Posterior cingulate gyrus (tissue), 11 donors: ENCODE data around the gene EXD3.
A peak's percentile ranks its signal among the peaks of the same experiment; 100 is the strongest.

Experiments
- DNase-seq, 10 donors: peaks; one replicate each; pipeline versions ENCODE4 v3.0.0 to v3.0.0-alpha.2; 2020 to 2021; ENCODE audit warnings: mixed read lengths in 3 of 10
- intact Hi-C: fragments of 100-400 bp; cut with DNase I; formaldehyde crosslinking; loops from one replicate; pipeline ENCODE4 v1.15.1; 2023

The EXD3 gene

DNA sequence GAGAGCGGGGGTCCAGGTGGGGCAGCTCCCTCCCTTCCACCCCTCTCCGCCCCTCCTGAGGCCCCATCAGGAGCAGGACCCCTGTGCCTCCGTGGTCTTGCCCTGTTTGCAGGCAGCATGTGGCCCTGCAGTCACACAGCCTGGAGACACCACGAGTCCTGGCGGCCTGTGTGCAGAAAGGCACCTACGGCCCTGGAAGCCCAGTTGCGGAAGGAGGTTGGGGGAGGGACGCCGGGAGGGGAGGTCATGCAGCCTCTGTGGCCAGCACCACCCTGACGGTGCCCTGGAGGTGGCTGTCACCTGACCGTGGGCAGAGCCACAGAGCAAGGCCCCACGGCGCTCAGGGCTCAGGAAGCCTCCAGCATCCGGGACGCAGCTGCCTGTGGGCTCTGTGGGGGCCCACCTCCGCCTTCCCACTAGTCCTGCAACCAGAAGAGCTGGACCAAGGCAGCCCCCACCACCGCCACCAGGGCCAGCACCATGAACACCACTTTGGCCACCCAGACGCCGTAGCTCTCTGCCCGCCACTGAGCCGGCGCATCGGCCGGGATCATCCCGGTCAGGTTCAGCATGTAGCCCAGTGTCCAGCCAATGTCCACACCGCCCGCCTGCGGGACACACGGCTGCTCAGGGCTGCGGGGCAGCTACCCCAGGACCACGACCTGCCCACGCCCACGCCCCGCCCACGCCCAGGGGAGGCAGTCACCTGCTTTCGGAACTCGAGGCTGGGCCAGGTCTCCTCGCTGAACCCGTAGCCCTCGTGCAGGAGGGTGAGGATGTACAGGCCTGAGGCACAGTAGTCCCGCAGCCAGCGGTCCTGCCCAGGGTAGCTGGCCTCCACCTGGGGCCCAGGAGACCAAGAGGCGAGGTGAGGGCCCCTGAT is 11.8 kb upstream of the EXD3 start:
- intact Hi-C loops: no loop called here
- peak in 6 of 10 donors; percentile 1 to 79 (median 46) for DNase-seq

- peak in 5 of 10 donors; percentile 5 to 85 (median 66) for DNase-seq
- intact Hi-C loops: no loop called here
Measured at GRCh38 chr9:137433916-137434431, 11.0 kb upstream of the EXD3 start.

GRCh38 chr9:137433349-137433915 is 10.5 kb upstream of the EXD3 start:
- intact Hi-C loops: no loop called here
- peak in 5 of 10 donors; percentile 3 to 74 (median 61) for DNase-seq

- intact Hi-C loops: no loop called here
- DNase-seq: peak in 6 of 10 donors; percentile 3 to 82 (median 30)
Measured at GRCh38 chr9:137432687-137433348, 9.9 kb upstream of the EXD3 start.

DNA sequence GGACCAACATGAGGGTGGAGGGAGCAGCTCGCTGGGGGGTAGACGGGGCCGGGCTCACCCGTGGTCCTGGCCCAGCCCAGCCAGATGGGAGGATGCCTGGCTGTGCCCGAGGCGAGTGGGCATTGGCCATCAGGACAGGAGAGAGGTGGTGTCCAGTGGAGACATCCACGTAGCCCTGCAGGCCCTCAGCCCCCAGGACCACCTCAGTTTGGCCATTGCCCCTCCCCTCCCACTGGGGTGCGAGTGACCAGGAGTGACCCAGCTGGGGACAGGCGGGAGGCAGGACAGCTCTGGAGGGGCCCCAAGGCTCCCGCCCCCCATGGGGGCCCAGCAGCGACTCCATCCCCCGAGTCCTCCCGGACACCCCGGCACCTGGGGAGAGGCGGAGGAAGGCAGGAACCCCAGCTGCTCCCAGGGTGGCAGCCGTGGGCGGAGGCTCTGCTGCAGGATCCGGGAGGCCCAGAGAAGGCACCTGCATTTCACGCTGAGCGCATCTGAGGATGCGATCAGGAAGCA is 8.5 kb upstream of the EXD3 start:
- peak in 5 of 10 donors; percentile 7 to 80 (median 20) for DNase-seq
- intact Hi-C loops: no loop called here

- peak in 6 of 10 donors; percentile 4 to 83 (median 37) for DNase-seq
- intact Hi-C loops: no loop called here
Measured at GRCh38 chr9:137430723-137431415, 7.9 kb upstream of the EXD3 start.

DNA sequence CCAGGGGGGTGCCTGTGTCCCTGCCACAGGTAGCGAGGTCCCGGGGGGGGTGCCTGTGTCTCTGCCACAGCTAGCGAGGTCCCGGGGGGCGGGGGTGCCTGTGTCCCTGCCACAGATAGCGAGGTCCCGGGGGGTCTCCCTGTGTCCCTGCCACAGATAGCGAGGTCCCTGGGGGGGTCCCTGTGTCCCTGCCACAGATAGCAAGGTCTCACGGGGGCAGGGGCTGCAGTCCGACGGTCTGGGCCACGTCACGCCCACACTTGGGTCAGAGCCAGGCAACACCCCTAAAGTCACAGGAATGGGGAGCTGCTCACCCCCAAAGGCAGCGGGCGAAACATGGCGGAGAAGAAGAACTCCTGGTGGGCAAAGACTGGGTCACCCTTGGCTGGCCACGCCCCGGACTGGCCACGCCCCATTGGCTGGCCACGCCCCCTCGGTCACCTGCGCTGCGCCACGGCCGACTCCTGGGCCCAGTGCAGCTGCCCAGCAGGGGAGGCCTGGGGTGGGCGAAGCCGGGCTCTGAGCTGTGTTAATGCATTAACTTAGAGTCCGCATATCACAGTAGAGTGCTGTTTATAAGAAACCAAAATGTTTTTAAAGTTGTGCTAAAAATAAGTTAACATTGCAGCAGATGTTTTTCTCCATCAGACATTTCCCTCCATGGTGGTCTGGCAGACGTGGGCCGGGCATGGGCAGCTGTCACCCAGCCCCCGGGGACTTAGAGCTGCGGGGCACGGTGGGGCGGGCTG is 7.2 kb upstream of the EXD3 start:
- intact Hi-C loops: loop anchor here (10.0 kb wide), 1 partner anchor 95 kb away; no protein-coding TSS in a partner anchor
- peak in 6 of 10 donors; percentile 7 to 83 (median 34) for DNase-seq

GRCh38 chr9:137429546-137429890 is 6.6 kb upstream of the EXD3 start:
- intact Hi-C loops: loop anchor here (10.0 kb wide), 1 partner anchor 95 kb away; no protein-coding TSS in a partner anchor
- peak in 5 of 10 donors; percentile 4 to 75 (median 47) for DNase-seq

- intact Hi-C loops: loop anchor here (10.0 kb wide), 1 partner anchor 96 kb away; no protein-coding TSS in a partner anchor
- peak in 5 of 10 donors; percentile 6 to 76 (median 48) for DNase-seq
Measured at GRCh38 chr9:137428841-137429545, 6.0 kb upstream of the EXD3 start.

DNA sequence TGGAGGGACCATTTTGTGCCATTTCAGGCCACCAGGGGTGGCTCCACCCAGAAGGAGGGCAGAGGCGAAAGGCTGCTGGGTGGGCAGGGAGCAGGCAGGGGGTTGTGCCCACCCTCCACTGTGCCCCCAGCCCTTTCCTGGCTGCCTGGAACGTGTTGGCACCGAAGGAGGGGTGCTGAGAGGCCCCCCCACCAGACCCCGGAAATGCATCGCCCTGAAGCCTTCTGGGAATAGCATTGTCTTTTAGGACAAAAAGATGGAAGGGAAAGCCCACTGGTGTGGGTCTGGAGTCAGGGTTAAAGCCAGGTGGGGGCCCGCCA is 5.3 kb upstream of the EXD3 start:
- DNase-seq: peak in 5 of 10 donors; percentile 2 to 45 (median 17)
- intact Hi-C loops: loop anchor here (10.0 kb wide), 1 partner anchor 97 kb away; no protein-coding TSS in a partner anchor

DNA sequence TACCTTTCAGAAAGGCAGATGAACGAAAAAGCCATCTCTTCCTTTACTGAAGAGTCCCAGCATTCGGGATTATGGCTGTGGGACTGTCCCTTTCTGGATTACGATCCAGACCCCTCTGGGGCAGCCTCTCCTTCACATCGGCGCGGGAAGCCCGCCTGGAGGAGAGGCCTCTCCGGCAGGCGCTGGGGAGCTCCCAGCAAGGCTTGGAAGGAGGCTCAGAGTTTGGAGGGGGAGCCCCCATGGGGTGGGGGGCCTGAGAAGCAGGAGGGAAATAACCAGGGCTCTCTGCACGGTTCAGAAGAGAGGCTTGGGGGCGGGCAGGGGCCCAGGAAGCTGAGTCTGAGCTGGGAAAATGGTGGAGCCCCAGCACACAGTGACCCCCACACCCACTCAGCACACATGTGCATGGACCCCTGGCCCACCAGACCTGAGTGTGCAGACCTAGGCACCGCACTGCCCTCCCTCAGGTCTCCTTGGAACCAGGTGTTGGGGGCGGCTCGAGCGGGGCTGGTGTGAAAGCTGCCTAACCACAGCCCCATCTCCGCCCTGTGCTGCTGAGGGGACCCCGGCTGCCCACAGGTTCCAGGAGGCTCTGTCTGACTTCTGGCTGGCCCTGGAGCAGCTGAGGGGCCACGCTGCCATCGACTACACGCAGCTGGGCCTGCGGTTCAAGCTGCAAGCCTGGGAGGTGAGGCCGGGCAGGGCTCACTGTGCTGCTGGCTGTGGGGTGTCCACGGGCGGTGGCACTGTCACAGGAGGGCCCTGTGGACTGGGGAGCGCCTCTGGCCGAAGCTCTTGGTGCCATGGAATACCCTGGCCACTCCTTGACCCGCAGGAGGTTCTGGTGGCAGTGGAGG is 4.7 kb upstream of the EXD3 start:
- intact Hi-C loops: loop anchor here (10.0 kb wide), 1 partner anchor 97 kb away; no protein-coding TSS in a partner anchor

DNA sequence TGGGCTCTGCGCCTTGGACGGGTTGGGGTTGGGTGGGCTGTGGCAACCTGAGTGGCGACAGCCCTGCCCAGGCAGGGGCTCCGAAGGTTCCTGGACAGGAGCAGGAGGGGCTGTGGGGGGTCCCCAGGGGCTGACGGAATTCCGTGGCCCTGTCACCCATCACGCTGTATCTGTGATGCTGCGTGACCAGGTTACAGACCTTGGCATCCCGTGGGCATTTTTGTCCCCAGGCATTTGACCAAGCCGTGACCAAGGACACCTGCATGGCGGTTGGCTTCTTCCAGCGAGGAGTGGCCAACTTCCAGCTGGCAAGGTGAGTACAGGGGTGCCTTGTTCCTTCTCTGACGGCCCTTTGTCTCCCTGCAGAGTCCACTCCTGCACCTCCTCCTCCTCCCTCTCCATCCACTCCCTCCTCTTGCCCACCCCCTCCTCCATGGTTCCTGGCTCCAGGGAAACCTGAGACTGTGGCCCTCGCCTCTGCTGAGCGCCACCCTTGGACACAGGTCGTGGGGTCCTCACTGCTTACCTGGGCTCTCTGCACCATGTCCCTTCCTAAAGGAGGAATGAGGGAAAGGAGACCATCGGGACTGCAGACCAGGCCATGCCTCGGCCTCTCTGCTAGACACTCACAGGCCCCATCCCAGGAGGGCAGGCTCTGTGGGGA is 3.2 kb upstream of the EXD3 start:
- intact Hi-C loops: loop anchor here (10.0 kb wide), 1 partner anchor 99 kb away; no protein-coding TSS in a partner anchor
- DNase-seq: peak in 5 of 10 donors; percentile 7 to 79 (median 53)

More for the DNA sequence above, 4.7 kb upstream of the EXD3 start:
- DNase-seq: peak in 5 of 10 donors; percentile 4 to 71 (median 66)

- DNase-seq: peak in 5 of 10 donors; percentile 17 to 85 (median 78)
- intact Hi-C loops: loop anchor here (10.0 kb wide), 1 partner anchor 101 kb away; no protein-coding TSS in a partner anchor
Measured at GRCh38 chr9:137423514-137424291, 741 bp upstream of the EXD3 start.

DNA sequence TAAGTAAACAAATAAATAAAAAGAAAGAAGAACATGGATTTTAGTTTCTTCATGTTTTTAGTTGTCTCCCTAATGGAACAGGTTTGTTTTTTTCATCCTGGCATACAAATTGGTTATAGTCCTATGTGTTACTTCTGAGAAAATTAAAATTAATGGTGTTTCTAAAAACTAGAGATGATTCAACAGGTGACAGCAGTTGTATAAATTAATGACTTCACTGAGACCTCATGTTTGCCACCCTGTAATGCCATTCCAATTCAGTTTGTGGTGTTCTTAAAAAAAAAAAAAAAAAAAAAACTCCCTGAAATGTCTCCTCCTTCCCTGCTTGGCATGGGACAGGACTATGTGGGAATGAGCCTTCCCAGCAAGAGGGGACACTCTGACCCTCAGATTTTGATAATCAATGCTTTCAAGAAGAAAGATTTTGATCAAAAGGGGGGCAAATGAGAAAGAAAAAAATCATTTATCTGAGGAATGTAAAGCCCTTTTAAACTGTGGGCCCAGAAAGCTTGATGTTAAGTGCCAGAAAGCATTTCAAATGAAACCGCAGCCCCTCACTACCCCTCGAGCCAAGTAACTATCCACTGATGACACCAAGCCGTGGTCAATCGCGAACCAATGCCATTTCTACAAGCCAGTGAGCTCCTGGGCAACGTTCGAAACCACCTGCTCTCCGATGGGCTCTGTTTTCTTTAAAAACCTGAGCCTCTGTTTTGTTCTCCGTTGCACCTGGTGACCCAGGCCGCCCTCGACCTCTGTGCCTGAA is 941 bp downstream of the EXD3 start:
- peak in 2 of 10 donors; percentile 4 to 59 for DNase-seq
- intact Hi-C loops: loop anchor here (10.0 kb wide), 1 partner anchor 103 kb away; no protein-coding TSS in a partner anchor
